NCI-H1092 (cell line): ENCODE results near the gene MAPT.
A peak's percentile ranks its signal among the peaks of the same experiment; 100 is the strongest.
"Not testable (repeated sequence)": the region's sequence is repeated elsewhere in the genome, so short reads cannot be mapped to it uniquely, and the experiment has no call there.

ENCODE experiments used
- DNase-seq: peaks from one replicate; lab custom pipeline; 2025; lab: John Stamatoyannopoulos, UW

The MAPT gene

DNA sequence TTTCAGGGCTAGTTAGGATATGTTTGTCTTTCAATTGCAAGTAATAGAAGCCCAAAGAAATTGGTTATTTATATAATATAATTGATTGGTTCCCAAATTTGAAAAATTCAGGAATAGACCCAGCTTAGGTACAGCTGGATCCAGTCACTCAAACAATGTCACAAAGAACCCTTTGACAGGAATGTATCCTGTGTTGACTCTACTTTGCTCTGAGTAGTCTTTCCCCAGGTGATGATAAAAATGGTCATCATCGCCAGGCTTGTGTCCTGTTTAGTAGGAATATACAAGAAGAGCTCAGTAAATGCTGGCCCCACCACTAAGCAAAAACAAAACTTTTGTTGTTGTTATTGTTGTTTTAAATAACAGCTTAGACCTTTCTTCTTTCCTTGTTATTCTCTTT is 35.0 kb downstream of the MAPT start:
- DNase-seq: no peak

DNA sequence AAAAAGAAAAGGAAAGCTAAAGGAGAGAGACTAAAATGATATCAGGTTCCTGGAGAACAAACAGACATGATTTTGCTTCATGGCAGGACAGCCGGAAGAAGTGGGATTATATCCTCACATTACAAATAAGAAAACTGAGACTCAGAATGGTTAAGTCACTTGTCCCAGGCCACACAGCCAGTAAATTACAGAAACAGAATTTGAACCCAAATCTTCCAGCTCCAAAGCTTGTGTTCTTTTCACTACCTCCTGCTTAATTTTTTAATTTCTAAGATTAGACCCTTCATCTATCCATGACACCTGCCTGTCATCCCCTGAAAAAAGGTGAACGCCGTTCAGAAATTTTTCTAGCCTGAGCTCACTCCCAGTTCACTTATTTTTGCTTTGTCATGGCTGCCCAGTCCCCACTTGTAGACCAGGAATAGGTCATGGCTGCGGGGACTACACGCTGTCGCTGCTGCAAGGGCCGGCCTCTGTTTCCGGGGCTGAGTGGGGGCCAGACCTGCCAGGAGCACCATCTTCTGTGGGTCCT is 36.1 kb downstream of the MAPT start:
- DNase-seq: no peak

- no peak for DNase-seq
Measured at GRCh38 chr17:45931677-45932076, 37.3 kb downstream of the MAPT start.

GRCh38 chr17:45934044-45934979 is 40.0 kb downstream of the MAPT start:
- no peak for DNase-seq

DNA sequence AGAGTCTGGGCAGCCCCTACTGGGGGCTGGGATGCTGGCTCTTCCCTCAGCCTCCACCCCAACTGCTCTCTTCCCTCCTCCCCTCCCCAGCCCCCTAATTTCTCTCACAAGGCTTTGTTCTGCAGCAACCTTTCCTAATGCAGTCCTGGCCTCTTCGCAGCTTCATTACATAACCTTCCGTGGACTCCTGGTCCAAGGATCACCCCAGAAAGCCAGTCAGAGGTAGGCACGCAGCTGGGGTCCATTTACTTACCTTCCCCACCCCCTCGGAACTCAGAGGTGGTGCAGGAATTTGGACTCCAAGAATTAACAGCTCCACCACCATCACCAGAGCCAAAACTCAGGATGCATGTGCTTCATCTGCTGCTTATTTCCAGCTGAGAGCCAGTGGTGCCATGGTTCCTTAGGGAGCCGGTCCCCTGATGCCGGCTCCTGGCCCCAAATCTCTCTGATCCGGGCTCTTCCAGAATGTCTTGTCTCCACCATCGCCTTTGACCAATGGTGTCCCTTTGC is 40.9 kb downstream of the MAPT start:
- DNase-seq: no peak

GRCh38 chr17:45935710-45936509 is 41.6 kb downstream of the MAPT start:
- DNase-seq: no peak

DNA sequence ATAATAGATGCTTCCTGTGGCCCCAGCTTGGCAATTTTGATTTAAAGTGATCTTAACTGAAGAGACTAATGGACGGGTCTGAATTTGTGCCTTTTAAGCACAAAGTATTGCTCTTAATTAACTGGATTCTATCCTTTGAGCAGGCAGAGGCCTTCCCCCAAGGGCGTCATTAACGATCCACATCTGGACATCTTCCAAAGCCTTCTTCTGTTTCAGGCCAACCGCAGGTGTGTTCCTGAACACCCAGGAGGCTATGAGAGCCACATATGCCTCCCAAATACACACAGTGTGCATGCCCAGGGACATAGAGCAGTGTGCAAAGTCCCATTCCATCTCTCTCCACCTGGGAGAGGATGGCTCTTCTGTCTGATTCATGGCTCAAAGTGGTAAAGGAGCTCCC is 42.3 kb downstream of the MAPT start:
- DNase-seq: peak; percentile 78

DNA sequence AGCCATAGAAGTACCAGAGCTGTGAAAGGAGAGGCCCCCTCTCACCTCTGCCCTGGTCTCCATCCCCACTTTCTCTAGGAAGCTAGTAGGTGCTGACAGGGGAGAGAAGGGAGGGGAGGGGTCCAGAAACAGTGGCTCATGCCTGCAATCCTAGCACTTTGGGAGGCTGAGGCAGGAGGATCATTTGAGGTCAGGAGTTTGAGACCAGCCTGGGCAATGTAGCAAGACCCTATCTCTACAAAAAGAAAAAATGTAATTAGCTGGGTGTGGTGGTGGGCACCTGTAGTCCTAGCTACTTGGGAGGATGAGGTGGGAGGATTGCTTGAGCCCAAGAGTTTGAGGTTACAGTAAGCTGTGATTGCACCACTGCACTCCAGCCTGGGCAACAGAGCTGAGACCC is 42.8 kb downstream of the MAPT start:
- DNase-seq: not testable (repeated sequence)

DNA sequence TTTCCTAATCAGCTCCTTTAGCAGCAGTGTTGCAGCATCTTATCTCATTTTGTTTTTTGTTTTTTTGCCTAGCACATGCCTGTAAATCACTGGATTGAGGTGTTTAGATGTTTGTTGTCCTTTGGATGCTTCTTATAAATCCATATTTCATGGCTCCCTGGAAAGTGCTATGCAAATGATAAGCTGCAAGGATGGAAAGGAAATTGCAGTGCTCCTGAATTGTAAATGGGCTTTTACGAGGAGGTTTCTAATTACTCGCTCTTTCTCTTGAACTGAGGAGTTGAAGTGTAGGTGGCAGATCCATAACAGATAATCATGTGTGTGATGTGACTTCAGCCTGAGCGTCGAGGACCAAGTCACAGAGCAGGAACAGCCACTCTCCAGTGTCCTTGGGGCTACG is 45.0 kb downstream of the MAPT start:
- no peak for DNase-seq

- DNase-seq: no peak
Measured at GRCh38 chr17:45940293-45940692, 45.9 kb downstream of the MAPT start.

GRCh38 chr17:45940826-45941225 is 46.5 kb downstream of the MAPT start:
- no peak for DNase-seq

DNA sequence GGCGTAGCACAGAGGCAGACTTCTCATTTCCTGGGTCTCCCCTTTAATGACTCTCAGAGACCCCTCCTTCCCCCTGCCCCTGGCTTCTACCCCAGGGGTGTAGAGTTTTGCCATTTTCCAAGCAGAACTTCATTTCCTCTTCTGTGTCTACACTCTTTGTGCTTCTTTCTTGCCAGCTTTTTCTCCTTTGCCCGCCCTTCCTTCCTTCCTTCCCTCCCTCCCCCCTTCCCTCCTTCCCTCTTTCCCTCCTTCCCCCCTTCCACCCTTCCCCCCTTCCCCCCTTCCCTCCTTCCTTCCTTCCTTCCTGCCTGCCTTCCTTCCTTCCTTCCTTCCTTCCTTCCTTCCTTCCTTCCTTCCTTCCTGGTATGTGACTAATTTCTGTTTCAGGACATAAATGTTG is 47.0 kb downstream of the MAPT start:
- DNase-seq: no peak

DNA sequence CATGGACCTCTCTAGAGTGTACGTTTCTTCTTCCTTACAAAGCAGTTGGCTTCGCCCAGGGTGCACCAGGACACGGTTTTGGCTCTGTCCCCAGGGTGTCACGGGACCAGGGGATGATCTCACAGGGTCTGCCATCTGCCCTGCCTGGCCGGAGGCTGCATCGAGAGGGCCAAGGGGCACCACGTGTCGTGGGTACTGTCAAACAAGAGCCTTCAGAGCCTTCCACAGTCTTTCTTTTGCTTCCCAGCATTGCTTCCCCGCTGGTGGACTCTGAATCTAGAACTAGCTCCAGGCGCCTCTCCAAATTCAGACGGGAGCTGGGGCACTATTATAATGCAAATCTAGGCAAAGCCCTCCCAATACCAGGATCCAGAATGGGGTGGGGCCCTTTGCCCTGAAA is 47.9 kb downstream of the MAPT start:
- peak; percentile 49 for DNase-seq

- DNase-seq: no peak
Measured at GRCh38 chr17:45946841-45947256, 52.5 kb downstream of the MAPT start.

- no peak for DNase-seq
Measured at GRCh38 chr17:45948498-45948880, 54.1 kb downstream of the MAPT start.

DNA sequence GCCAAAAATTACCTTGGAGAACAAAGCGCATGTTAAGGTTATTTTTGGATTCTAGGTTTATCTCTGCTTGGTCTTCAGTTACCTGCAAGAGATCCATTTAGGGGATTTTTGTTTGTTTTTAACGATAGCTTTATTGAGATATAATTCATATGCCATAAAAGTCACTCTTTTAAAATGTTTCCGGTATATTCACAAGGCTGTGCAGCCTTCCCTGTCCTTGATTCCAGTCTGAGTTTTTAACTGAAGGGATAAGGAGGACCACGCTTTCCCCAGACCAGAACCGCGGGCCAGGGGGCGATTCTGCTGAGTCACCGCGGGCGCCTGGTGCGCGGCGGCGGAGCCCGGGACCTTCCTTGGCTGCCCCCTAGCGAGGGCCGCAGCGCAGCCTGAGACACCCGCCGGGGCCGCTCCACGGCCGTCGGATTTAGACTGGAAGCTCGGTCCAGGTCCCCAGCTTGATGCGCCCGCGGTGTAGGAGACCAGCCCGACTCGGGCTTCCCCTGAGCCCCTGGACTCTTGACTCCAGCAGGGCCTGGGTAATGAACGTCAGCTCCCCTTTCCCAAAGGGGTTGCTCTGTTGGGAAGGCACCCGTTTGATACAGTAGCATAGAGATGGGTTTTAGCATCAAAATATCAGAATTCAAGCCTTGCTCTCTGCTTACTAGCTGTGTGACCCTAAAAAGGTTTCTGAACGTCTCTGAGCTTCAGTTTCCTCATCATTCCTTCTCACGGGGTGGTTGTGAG is 54.7 kb downstream of the MAPT start:
- DNase-seq: no peak

GRCh38 chr17:45949755-45950320 is 55.5 kb downstream of the MAPT start:
- DNase-seq: no peak

GRCh38 chr17:45950888-45951287 is 56.5 kb downstream of the MAPT start:
- DNase-seq: no peak

DNA sequence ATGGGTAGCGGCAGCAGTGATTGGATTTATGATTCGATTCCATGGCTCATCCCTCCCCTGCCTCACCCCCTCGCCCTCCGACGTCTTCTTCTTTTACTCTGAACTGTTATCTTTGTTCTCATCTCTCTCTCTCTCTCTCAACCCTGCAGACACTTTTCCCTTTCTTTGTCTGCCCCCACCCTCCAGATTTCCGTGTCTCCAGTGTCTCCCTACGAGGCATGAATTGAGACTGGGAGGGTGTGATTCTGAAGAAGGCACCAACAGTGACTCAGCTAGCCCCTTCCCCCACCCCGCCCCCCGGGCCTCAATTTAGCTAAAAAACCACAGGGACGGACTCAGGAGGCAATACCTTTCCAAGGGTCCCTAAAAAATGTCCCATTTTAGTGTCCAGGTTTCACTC is 57.0 kb downstream of the MAPT start:
- DNase-seq: no peak

DNA sequence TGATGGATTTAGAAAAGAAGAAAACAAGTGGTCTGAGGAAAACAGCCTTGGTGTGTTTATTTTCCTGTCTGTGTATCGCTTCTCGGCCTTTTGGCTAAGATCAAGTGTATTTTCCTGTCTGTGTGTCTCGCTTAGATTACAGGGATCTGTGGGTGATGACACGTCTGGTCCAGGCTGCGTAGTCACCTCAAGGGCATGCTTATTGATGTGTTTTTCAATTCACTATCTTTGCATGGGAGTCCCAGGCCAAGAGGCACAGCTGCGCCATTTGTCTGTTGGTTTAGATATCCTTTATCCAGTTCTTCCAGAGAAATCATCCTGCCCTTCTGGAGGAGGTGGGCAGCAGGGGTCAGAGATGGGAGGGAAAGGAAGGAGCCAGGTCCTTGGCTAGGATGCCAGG is 57.6 kb downstream of the MAPT start:
- DNase-seq: no peak

- no peak for DNase-seq
Measured at GRCh38 chr17:45952814-45953320, 58.5 kb downstream of the MAPT start.
